GM18507 (cell line): ENCODE data around the gene OTUD7B.

Experiments
- DNase-seq: peaks from one replicate; pipeline ENCODE4 v3.0.0; 2011; ENCODE audit warnings: low read depth; ENCODE audit not compliant: insufficient read length; ENCODE audit errors: extremely low spot score
- FAIRE-seq: peaks from 2 replicates; lab custom pipeline; 2011; peaks lifted over from hg19 to GRCh38; lab: Jason Lieb, UNC

Gene OTUD7B

DNA sequence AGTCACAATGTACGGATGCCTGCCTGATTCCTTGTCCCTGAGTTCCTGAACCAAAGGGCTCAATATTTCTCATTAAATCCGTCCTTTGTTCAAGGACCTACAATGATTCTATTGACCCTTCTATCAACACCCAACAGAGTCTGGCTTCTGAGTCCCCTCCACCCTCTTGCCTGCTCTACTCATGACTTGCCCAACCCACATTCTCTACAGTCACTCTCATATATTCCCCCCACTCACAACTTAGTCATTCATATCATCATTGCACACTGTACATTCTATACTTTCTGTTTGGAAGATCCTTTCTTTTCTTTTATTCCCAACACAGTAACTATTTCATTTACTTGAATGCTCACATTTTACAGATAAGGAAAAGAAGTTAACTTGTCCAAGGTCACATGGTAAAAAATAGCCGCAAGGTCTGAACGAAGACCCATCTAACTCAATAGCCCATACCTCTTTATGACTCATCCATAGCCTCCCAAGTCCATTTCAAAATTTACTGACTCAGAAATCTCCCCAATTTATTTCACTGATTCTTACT lies 3.6 kb downstream of the OTUD7B start:
- DNase-seq (no peak), FAIRE-seq (no peak)

DNA sequence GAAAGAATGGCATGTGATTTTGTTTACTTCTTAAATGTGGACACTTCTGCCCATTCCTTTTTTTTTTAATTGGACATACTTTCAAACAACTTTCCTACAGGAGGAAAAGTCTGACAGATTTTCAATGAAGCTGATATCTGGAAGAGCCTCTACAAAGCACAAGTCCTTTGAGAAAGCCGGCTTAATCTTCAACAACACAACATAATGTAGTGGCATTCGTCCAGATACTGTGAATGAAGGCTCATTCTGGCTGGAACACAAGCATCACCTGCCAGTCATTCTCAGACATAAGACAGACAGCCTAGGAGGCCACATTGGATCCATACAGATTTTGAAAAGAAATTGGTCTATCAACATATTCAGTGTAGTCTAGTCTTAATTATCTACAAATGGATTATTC lies 4.9 kb downstream of the OTUD7B start:
- FAIRE-seq, result no peak
- DNase-seq, result no peak

DNA sequence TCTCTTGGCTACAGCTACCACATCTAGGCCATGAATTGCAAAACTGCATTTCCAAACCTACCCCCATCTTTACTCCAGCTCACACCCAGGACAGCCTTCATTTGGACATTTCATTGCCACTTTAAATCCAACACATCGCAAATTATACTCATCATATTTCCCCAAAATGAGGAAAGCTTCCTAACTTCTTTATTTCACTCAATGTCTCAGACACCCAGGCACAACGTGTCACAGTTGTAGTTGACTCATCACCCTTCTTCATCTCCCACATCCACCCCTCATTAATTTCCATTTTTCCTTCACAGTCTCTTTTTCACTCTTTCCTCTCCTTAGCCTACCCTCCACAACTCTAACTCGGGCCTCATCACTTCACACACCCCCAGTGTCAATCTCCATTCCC lies 6.7 kb downstream of the OTUD7B start:
- no peak for DNase-seq
- no peak for FAIRE-seq

DNA sequence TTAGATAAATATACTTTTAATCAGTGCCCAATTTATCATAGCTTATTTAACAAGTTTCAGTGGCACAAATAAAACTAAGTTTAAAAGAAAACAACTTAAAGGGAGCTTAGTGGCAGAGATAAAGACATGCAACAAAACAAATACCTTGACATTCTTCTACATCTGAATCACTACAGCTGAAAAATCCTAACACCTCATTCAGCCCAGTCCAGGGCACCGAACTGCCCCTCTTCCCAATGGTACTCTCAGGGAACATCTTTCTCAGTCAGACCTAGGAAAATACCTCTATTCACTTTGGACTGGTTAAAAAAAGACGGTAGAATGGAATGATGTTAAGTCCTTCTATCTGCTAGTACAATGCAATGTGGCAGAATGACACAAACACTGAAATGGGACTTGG lies 8.3 kb downstream of the OTUD7B start:
- FAIRE-seq, result no peak

DNA sequence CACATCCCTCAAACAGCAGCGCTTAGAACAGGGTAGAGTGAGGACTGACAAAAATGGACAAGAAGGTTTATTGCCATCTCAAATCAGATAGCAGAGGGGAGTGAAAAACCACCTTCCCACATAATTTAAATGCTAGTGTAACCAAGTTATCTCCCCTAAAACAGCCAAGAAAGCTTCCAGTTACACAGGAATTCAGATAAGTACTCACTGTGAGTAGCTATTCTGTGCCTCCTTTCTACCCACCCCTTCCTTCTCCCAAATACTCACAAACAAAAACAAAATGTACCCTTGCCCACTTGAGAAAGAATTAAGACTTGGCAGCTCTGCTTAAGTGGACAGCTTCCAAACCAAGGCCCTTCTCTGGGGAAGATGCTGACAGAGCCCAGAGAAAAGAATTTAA lies 9.1 kb downstream of the OTUD7B start:
- DNase-seq (no peak), FAIRE-seq (no peak)

More for the DNA sequence above, 8.3 kb downstream of the OTUD7B start:
- DNase-seq, result no peak

DNA sequence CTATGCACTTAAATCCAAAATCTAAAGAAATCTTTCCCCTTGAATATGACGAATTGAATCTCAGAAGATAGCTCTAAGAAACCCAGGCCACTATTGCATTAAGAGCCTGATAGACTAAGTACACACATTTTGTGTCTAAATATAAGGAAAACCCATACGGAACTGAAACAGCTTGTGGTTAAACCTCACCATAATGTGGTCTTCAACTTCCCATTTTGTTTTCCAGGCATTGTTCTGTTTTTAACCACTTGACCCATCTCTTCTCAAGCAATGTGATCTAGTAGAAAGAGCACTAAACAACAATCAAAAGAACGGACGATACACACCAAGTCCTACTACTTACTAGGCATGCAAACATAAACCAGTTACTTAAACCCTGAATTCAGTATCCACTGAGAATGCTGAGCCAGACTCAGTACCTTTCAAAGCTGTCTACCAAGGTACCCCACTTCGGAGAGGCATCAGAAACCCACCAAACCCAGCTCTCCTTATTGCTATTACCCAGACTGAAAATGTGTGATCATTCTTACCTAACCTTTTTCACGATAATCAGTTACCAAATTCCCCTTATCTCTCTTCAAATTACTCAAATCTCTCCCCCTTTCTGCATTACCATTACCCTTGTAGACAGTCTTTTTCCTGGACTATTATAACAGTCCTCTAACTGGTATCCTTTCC lies 12.8 kb downstream of the OTUD7B start:
- FAIRE-seq (peak; percentile 90), DNase-seq (no peak)

DNA sequence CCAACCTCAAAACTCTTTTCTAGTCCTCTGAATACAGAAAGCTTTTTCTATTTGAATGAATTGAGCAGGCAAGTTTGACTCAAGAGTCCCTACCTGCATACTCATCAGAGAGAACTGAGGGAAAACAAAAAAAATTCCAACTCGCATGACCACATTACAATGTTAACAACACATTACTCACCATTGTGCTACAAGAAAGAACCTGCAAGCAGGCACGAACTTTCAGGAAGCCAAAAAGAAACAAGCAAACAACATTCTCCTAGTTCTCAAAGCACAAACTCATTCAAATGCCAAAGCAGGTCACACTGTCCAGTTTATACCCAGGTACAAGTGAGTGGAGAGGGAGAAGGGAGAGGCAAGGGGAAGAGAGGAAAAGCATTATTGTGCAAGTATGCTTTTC lies 14.6 kb downstream of the OTUD7B start:
- peak; percentile 39 for FAIRE-seq
- DNase-seq, result no peak

DNA sequence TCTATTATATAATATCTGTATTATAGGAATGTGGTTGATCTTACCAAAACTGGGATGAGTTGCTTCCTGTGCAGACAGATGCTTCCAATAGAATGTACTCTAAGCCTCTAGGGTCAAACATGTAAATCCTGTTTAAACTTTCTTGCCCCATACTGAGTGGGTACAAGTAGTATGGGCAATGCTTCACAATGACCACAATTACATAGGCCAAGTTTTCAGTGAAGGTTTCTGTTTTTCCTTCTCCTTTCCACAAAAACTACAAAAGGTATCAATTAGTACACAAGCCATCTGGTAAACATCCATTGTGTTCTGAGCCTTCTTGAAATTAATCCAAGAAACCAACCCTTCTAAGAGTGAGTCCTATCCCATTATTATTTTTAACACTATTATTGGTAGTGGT lies 16.8 kb downstream of the OTUD7B start:
- DNase-seq, result no peak
- FAIRE-seq, result no peak

DNA sequence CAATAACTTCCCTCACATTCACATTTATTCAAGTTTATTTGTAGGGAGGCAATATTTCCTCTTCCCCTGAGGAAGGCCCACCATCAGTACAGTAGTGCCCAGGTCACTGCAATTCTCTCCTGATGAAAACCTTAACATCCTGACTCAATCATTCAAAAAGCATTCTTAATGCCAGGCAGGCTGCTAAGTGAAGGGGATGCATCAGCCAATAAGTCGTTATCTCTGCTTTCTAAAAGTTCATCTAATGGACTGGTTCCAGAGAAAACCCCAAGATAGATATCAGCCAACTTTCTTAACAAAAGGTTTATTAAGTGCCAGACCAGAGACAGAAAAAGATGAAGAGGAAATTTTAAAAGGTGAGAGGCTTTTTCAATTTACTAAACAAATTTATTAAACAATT lies 17.3 kb downstream of the OTUD7B start:
- DNase-seq (no peak), FAIRE-seq (no peak)

DNA sequence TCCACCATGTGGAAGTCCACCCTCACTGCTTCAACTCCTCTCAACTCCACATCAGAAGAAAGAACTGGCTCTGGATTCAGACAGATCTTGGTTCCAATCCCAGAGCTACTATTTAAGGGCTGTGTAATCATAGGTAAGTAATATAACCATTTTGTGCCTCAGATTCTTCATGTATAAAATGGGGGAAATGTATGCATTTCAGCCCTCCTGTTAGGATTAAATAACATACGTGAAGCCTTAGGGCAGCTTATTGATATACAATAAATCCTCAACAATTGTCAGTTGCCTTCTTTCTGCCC lies 23.3 kb downstream of the OTUD7B start:
- no peak for DNase-seq
- FAIRE-seq, result no peak

DNA sequence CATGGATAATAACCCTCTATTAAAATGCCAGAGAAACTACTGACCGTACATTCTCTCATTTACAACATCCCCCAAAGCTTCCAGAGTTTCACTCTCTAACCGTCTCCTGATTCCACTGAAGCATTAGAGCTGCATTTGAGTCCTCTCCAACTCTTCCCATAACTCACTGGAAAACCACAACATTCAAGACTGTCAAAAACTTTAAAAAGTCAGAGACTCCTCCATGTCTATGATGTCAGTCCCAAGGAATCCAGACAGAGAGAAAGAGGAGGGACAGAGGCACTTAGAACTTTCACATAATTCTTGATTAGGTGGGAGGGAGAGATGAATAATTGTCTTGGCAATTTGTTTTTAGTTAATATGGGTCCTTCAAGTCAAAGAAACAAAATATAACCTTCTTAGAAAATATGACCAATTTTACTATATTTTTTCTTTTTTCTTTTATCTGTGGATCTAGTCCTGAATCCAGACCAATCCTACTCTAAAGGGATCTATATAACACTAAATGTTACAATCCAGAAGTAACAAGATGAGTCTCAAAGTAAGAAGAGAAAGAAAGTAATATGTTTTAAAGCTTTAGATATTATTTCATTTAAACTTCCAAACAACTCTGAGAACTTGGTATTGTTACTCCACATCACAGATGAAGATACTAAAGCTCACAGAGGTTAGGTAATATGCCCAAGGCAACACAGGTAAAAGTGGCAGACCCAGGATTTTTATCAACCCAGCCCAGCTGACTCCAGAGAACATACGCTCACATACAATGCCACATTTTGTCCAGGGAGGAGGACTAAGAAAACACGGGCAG lies 23.8 kb downstream of the OTUD7B start:
- FAIRE-seq, result no peak
- DNase-seq, result no peak

DNA sequence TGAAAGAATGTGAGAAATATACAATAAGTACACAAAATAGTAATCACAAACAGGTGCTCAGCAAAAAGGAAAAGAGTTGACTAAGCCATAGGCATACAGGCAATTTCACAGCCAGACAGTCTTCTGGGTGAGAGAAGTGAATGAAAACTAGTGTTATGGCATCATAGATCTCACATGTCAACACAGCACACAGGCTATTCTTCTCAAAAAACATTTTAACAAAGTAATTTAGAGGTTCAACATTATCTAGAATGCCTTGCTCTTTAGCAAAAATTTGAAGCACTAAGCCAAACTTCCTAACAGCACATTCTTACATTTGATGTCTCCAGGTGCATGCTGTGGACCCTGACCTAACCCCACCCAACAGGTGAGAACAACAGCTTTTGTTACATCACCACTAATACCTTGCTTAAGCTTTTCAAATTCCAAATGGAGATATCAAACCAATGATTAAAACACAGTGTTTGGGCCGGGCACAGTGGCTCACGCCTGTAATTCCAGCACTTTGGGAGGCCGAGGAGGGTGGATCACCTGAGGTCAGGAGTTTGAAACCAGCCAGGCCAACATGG lies 30.5 kb downstream of the OTUD7B start:
- FAIRE-seq, result no peak
- DNase-seq, result no peak

DNA sequence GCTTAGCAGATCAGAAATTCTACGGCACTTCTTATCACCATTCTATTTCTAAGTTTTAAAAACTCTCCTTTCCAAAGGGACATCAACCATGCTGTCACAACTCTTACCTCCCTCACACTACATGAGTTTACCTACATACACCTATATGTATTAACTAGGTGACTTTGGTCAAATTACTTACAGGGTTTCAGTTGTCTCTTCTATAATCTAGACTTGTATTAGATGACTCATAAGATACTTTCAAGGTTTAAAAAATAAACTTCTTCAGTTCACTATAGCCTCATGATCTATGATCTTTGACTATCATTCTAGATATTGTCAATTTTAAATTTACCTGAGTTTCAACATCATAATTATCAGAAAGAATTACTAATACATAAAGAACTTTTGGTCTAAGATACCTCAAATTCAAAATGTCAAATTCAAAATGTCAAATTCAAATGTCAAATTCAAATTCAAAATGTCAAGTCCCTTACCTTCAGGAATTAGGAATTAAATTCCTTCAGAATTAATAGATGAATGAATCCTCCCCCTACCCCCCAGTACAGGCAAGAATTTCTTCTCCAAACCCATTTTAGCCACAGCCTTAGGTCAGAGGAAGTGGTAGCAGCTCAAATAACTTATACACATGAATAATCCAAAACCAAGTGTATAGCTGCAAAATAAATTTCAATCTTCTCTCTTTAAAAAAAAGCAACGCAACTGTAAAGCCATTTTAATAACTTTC lies 31.1 kb downstream of the OTUD7B start:
- peak; percentile 9 for DNase-seq
- FAIRE-seq, result no peak

DNA sequence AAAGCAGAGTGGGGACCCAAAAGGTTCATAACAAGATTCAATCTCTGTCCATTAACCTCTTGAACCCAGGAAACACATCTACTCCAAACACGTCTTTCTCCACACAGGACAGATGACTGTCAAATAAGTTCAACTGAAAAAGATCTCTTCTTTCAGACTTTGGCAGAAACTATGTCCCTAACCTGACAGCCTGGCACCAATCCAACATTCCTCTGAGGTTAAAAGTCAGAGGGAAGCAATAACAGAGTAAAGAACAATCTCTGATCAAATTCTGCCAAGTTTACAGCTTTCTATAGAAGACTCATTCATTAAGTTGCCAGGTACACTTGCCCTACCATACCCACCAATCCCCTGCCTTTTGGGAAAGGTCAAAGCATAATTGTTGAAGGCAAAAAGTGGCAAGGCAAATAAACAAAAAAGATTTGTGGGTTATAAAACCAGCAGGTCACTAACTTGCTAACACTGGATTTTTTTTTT lies 31.9 kb downstream of the OTUD7B start:
- FAIRE-seq, result no peak
- DNase-seq, result no peak

DNA sequence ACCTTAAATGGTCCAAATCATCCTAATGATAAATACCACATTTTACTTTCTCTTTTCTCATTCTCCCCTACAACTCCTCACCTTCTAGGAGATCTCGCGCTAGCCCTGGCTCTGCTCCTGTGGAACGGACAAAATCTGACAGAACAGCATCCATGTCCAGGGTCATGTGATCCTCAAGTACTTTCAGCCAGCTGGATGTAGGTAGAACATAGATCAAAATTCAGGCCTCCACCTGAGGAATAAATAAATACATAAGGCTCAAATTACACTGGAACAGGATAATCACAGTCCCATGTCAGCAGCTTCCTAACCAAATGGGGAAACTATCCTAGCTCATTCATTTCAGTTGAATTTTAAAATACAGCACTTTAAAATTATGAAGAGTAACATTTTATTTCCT lies 33.2 kb downstream of the OTUD7B start:
- DNase-seq, result no peak
- no peak for FAIRE-seq

DNA sequence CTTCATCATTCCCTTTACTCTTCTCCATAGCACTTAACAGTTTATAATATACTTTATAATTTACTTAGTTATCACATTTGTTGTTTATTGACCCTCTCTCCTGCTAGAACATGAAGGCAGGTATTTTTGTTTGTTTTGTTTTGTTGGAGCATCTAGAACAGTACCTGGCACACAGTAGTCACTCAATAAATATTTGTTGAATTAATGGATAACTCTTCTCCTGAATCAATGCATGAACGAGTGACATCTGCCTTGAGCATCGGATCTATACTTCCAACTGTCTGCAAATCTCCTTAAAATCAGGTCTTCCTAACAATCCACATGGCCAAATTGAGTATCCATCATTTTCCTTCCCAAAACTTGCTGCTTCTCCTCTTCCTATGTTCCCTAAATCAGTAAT lies 38.0 kb downstream of the OTUD7B start:
- DNase-seq (no peak), FAIRE-seq (no peak)

DNA sequence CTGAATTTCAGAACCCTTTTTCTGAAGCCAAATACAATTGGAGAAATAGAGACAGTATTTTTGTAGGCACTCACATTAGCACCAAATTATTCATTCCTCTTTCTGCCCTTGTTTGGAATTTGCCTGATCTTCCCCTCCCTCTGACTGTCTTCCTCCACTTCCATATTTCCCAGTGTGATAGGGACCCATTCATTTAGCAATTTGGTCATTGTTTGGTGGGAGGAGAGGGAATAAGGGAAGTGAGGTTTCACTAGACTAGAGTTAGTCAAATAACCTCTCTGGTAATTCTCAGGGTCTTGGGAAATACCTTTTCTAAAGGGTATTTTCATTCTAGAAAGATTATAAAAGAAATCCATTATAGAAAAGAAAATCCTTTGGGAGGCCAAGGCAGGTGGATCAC lies 42.9 kb downstream of the OTUD7B start:
- DNase-seq (no peak), FAIRE-seq (no peak)

DNA sequence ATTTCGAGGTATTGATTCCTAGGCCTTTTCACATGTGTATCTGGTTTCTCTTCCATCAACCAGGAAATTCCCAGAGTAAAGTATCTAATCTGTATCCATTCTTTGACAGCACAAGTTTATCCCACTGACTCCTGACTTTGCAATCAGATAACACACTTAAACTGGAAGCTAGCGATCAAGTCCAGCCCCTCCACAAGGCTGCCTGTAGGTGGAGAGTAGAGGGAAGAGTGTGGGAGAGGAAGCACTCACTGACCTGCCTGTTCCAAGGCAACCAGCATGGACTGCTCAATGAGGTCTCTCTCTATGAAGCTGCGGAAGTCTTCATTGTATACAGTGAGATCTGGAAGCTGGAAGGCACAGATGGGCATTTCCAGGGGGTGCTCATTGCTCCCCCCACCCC lies 43.5 kb downstream of the OTUD7B start:
- DNase-seq, result no peak

DNA sequence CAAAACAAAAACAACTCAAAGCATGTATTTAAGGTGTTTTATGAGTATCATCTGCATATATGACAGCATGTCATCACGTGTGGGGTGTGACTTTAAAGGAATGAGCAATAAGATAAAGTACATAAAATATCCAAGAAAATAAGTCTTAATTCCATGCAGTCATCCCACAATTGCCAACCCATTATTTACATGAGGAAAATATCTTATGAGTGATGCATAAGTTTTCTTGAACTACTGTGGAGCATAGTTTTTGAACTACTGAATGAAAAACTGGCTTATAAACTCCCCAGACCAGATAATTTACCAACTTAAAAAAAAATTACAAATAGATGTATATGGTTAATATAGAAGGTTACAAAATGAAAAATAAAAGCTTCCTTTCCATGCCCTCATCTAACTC lies 44.1 kb downstream of the OTUD7B start:
- DNase-seq (no peak), FAIRE-seq (no peak)

More for the DNA sequence above, 43.5 kb downstream of the OTUD7B start:
- FAIRE-seq, result no peak

DNA sequence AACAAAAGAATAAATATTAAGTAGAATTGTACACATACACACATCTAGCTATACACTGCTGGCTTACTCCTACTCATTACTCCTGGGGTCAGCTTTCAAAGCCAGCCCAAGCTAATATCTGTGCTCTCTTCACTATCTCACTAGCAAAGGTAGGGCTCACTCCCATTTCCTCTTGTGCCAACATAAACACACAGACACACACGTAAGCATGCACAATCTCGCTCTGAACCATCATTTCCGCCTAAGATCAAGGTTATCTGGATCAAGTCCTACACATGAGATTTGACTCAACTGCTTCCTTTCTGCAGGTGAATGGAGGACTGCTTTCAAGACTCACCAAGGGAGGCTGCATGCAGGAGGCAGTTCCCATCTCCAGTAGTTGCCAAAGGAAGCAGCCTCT lies 45.1 kb downstream of the OTUD7B start:
- DNase-seq (no peak), FAIRE-seq (no peak)
